Keratinocyte (primary cell): ENCODE data around the gene LZTS2.

Experiments
- EZH2 ChIP-seq: IDR thresholded peaks from one replicate; pipeline ENCODE4 v1.6.1; 2012; ENCODE audit warnings: inconsistent platforms, mild to moderate bottlenecking, low read length, moderate library complexity
- TF ChIP-seq, protein P1 (sequence below), 3 experiments: IDR thresholded peaks in 1 of 3; conservative IDR thresholded peaks in 1 of 3; optimal IDR thresholded peaks in 1 of 3; 2 replicates in 2 of 3; 3 replicates in 1 of 3; pipeline versions ENCODE3 to v1.5.1; 2011; ENCODE audit warnings: low read length in 3 of 3, mild to moderate bottlenecking in 3 of 3, moderate library complexity in 2 of 3, control low read depth in 1 of 3, inconsistent platforms in 1 of 3; ENCODE audit not compliant: insufficient read depth in 2 of 3; ENCODE audit errors: extremely low read depth in 1 of 3

GRCh38 chr10:100977436-100977835 lies 22.2 kb upstream of the LZTS2 start:
- TF ChIP-seq, protein P1, sequence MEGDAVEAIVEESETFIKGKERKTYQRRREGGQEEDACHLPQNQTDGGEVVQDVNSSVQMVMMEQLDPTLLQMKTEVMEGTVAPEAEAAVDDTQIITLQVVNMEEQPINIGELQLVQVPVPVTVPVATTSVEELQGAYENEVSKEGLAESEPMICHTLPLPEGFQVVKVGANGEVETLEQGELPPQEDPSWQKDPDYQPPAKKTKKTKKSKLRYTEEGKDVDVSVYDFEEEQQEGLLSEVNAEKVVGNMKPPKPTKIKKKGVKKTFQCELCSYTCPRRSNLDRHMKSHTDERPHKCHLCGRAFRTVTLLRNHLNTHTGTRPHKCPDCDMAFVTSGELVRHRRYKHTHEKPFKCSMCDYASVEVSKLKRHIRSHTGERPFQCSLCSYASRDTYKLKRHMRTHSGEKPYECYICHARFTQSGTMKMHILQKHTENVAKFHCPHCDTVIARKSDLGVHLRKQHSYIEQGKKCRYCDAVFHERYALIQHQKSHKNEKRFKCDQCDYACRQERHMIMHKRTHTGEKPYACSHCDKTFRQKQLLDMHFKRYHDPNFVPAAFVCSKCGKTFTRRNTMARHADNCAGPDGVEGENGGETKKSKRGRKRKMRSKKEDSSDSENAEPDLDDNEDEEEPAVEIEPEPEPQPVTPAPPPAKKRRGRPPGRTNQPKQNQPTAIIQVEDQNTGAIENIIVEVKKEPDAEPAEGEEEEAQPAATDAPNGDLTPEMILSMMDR (optimal IDR thresholded peaks at IDR 0.05 in 1 of 3, IDR thresholded peaks at IDR 0.05 in 1 of 3, conservative IDR thresholded peaks at IDR 0.05 in 1 of 3; ENCODE audit: extremely low read depth in 1 of 3, insufficient read depth in 2 of 3, low read length in 3 of 3) = no peak
- TF ChIP-seq EZH2 = no peak
